ENCODE data around the gene MMP11.

The MMP11 gene

GRCh38 chr22:23782252-23782651, 9.6 kb downstream of the MMP11 start:
- no peaks in the 10 kb centered on the region for H3K9me3 ChIP-seq (ENCODE audit: insufficient read depth, low read depth, low read length)
- H3K4me2 ChIP-seq (ENCODE audit: low read length): no peak overlapping the region
- no peak overlapping the region for H3K4ac ChIP-seq (ENCODE audit: low read depth, low read length)
- no peak overlapping the region for H2AK5ac ChIP-seq (ENCODE audit: low read length)
- H3K36me3 ChIP-seq (ENCODE audit: control insufficient read depth in 1 of 2, insufficient read depth in 2 of 2, low read length in 2 of 2): no peaks in the 10 kb centered on the region
- no peak overlapping the region for H3K14ac ChIP-seq (ENCODE audit: low read length)
- no peak overlapping the region for H2BK12ac ChIP-seq (ENCODE audit: low read length)
- H3K27me3 ChIP-seq (ENCODE audit: insufficient read depth, low read length): no peaks in the 10 kb centered on the region
- no CpG with 5 or more reads among the region's 16 CpGs for WGBS (ENCODE audit: extremely low coverage, insufficient coverage, insufficient read length)
- no peak overlapping the region for H3K4me3 ChIP-seq (ENCODE audit: low read depth, low read length)
- no peak overlapping the region for H3K23ac ChIP-seq (ENCODE audit: low read length)
- no peak overlapping the region for H2BK120ac ChIP-seq (ENCODE audit: insufficient read depth, low read length, poor library complexity)
- no peak for DNase-seq
- no peak overlapping the region for H3K9ac ChIP-seq (ENCODE audit: low read length)
- H3K4me1 ChIP-seq (ENCODE audit: control insufficient read depth in 1 of 2, insufficient read depth in 2 of 2, low read length in 2 of 2): peaks cover 9 to 11% of the 10 kb centered on the region in 2 experiments
- no peak overlapping the region for H2BK5ac ChIP-seq (ENCODE audit: low read depth, low read length, poor library complexity)
- no peak overlapping the region for H3K27ac ChIP-seq (ENCODE audit: low read depth, low read length)
- H3K79me2 ChIP-seq (ENCODE audit: control insufficient read depth, insufficient read depth, low read length, poor library complexity): peaks cover 6% of the 10 kb centered on the region
- H3K79me1 ChIP-seq (ENCODE audit: low read length): peaks cover 9% of the 10 kb centered on the region
- H4K91ac ChIP-seq (ENCODE audit: low read depth, low read length): no peak overlapping the region
- H2AFZ ChIP-seq (ENCODE audit: insufficient read depth, low read length, poor library complexity): no peak overlapping the region
- H4K12ac ChIP-seq (ENCODE audit: low read depth, low read length): no peak overlapping the region
- no peak overlapping the region for H3K18ac ChIP-seq (ENCODE audit: low read length)
- H4K8ac ChIP-seq (ENCODE audit: low read depth, low read length): no peak overlapping the region

- Histone ChIP-seq H3K79me1 (ENCODE audit: low read length) (peaks cover 12% of the 10 kb centered on the region), H3K9ac (ENCODE audit: low read length) (no peak overlapping the region), H3K4me2 (ENCODE audit: low read length) (no peak overlapping the region), H3K4me1 (ENCODE audit: control insufficient read depth in 1 of 2, insufficient read depth in 2 of 2, low read length in 2 of 2) (peaks cover 9 to 11% of the 10 kb centered on the region in 2 experiments), H2BK12ac (ENCODE audit: low read length) (no peak overlapping the region), H2BK120ac (ENCODE audit: insufficient read depth, low read length, poor library complexity) (no peak overlapping the region), H3K14ac (ENCODE audit: low read length) (no peak overlapping the region), H3K79me2 (ENCODE audit: control insufficient read depth, insufficient read depth, low read length, poor library complexity) (peaks cover 10% of the 10 kb centered on the region), H3K4ac (ENCODE audit: low read depth, low read length) (no peak overlapping the region), H3K23ac (ENCODE audit: low read length) (no peak overlapping the region), H2BK5ac (ENCODE audit: low read depth, low read length, poor library complexity) (no peak overlapping the region), H4K91ac (ENCODE audit: low read depth, low read length) (no peak overlapping the region), H3K4me3 (ENCODE audit: low read depth, low read length) (no peak overlapping the region), H2AFZ (ENCODE audit: insufficient read depth, low read length, poor library complexity) (no peak overlapping the region), H3K9me3 (ENCODE audit: insufficient read depth, low read depth, low read length) (no peaks in the 10 kb centered on the region), H3K36me3 (ENCODE audit: control insufficient read depth in 1 of 2, insufficient read depth in 2 of 2, low read length in 2 of 2) (no peaks in the 10 kb centered on the region), H3K27me3 (ENCODE audit: insufficient read depth, low read length) (no peaks in the 10 kb centered on the region), H3K27ac (ENCODE audit: low read depth, low read length) (no peak overlapping the region), H3K18ac (ENCODE audit: low read length) (no peak overlapping the region), H4K12ac (ENCODE audit: low read depth, low read length) (no peak overlapping the region), H2AK5ac (ENCODE audit: low read length) (no peak overlapping the region), H4K8ac (ENCODE audit: low read depth, low read length) (no peak overlapping the region)
- DNase-seq: no peak
- no CpG with 5 or more reads among the region's 1 CpG for WGBS (ENCODE audit: extremely low coverage, insufficient coverage, insufficient read length)
These were observed 10.1 kb downstream of the MMP11 start for GRCh38 chr22:23782703-23783102.

GRCh38 chr22:23783265-23784150, 10.9 kb downstream of the MMP11 start:
- H3K4me2 ChIP-seq (ENCODE audit: low read length): no peak overlapping the region
- H3K9ac ChIP-seq (ENCODE audit: low read length): no peak overlapping the region
- H4K12ac ChIP-seq (ENCODE audit: low read depth, low read length): no peak overlapping the region
- peaks cover 12% of the 10 kb centered on the region for H3K79me1 ChIP-seq (ENCODE audit: low read length)
- peaks cover 9 to 11% of the 10 kb centered on the region in 2 experiments for H3K4me1 ChIP-seq (ENCODE audit: control insufficient read depth in 1 of 2, insufficient read depth in 2 of 2, low read length in 2 of 2)
- no peak overlapping the region for H2BK12ac ChIP-seq (ENCODE audit: low read length)
- no peak overlapping the region for H3K27ac ChIP-seq (ENCODE audit: low read depth, low read length)
- H2BK120ac ChIP-seq (ENCODE audit: insufficient read depth, low read length, poor library complexity): no peak overlapping the region
- no CpG with 5 or more reads among the region's 15 CpGs for WGBS (ENCODE audit: extremely low coverage, insufficient coverage, insufficient read length)
- no peaks in the 10 kb centered on the region for H3K36me3 ChIP-seq (ENCODE audit: control insufficient read depth in 1 of 2, insufficient read depth in 2 of 2, low read length in 2 of 2)
- DNase-seq: no peak
- no peak overlapping the region for H2AFZ ChIP-seq (ENCODE audit: insufficient read depth, low read length, poor library complexity)
- H3K18ac ChIP-seq (ENCODE audit: low read length): no peak overlapping the region
- H3K14ac ChIP-seq (ENCODE audit: low read length): no peak overlapping the region
- H3K23ac ChIP-seq (ENCODE audit: low read length): no peak overlapping the region
- H3K79me2 ChIP-seq (ENCODE audit: control insufficient read depth, insufficient read depth, low read length, poor library complexity): peaks cover 11% of the 10 kb centered on the region
- H3K9me3 ChIP-seq (ENCODE audit: insufficient read depth, low read depth, low read length): no peaks in the 10 kb centered on the region
- H4K91ac ChIP-seq (ENCODE audit: low read depth, low read length): no peak overlapping the region
- H4K8ac ChIP-seq (ENCODE audit: low read depth, low read length): no peak overlapping the region
- no peak overlapping the region for H2BK5ac ChIP-seq (ENCODE audit: low read depth, low read length, poor library complexity)
- no peaks in the 10 kb centered on the region for H3K27me3 ChIP-seq (ENCODE audit: insufficient read depth, low read length)
- no peak overlapping the region for H3K4ac ChIP-seq (ENCODE audit: low read depth, low read length)
- no peak overlapping the region for H2AK5ac ChIP-seq (ENCODE audit: low read length)
- H3K4me3 ChIP-seq (ENCODE audit: low read depth, low read length): no peak overlapping the region

- Histone ChIP-seq H3K4ac (ENCODE audit: low read depth, low read length) (no peak overlapping the region), H2BK5ac (ENCODE audit: low read depth, low read length, poor library complexity) (no peak overlapping the region), H3K79me2 (ENCODE audit: control insufficient read depth, insufficient read depth, low read length, poor library complexity) (peaks cover 11% of the 10 kb centered on the region), H3K4me3 (ENCODE audit: low read depth, low read length) (no peak overlapping the region), H4K8ac (ENCODE audit: low read depth, low read length) (no peak overlapping the region), H3K27ac (ENCODE audit: low read depth, low read length) (no peak overlapping the region), H3K23ac (ENCODE audit: low read length) (no peak overlapping the region), H3K14ac (ENCODE audit: low read length) (no peak overlapping the region), H2AFZ (ENCODE audit: insufficient read depth, low read length, poor library complexity) (no peak overlapping the region), H4K91ac (ENCODE audit: low read depth, low read length) (no peak overlapping the region), H3K9ac (ENCODE audit: low read length) (no peak overlapping the region), H3K18ac (ENCODE audit: low read length) (no peak overlapping the region), H3K79me1 (ENCODE audit: low read length) (peaks cover 12% of the 10 kb centered on the region), H3K27me3 (ENCODE audit: insufficient read depth, low read length) (no peaks in the 10 kb centered on the region), H3K4me2 (ENCODE audit: low read length) (no peak overlapping the region), H3K9me3 (ENCODE audit: insufficient read depth, low read depth, low read length) (no peaks in the 10 kb centered on the region), H2BK120ac (ENCODE audit: insufficient read depth, low read length, poor library complexity) (no peak overlapping the region), H4K12ac (ENCODE audit: low read depth, low read length) (no peak overlapping the region), H3K4me1 (ENCODE audit: control insufficient read depth in 1 of 2, insufficient read depth in 2 of 2, low read length in 2 of 2) (peaks cover 9 to 11% of the 10 kb centered on the region in 2 experiments), H3K36me3 (ENCODE audit: control insufficient read depth in 1 of 2, insufficient read depth in 2 of 2, low read length in 2 of 2) (peaks cover 0 to 3% of the 10 kb centered on the region in 2 experiments), H2BK12ac (ENCODE audit: low read length) (no peak overlapping the region), H2AK5ac (ENCODE audit: low read length) (no peak overlapping the region)
- no CpG with 5 or more reads among the region's 8 CpGs for WGBS (ENCODE audit: extremely low coverage, insufficient coverage, insufficient read length)
- no peak for DNase-seq
These were observed 11.6 kb downstream of the MMP11 start for GRCh38 chr22:23784215-23784732.

All from trophoblast cell (in vitro differentiated cells and primary cell).